Mononuclear cell (primary cell): ENCODE data around the gene HIGD1C. TPM values are rescaled to one million over a fixed set of nuclear protein-coding genes. Genes with fewer than 3 reads are reported as not detected.

Experiments used
- H3K27me3 ChIP-seq: 2 replicates; pipeline ENCODE4 v1.6.0; 2011; ENCODE audit warnings: low read length, control low read depth; ENCODE audit not compliant: insufficient read depth
- H3K4me1 ChIP-seq: 2 replicates; pipeline ENCODE4 v1.5.1; 2011; ENCODE audit warnings: mild to moderate bottlenecking, low read length, control low read depth; ENCODE audit not compliant: insufficient read depth
- H3K4me3 ChIP-seq: 2 replicates; pipeline ENCODE4 v1.5.1; 2011; ENCODE audit warnings: mild to moderate bottlenecking, low read length, moderate library complexity
- H3K9me3 ChIP-seq: 2 replicates; pipeline ENCODE4 v1.5.1; 2011; ENCODE audit warnings: low read depth, mild to moderate bottlenecking, control low read depth, low read length
- total RNA-seq: library from RNA; depleted of rRNA; stranded (reverse); fragments of >200 nt; gene quantifications from one replicate; pipeline ENCODE4 v1.2.3, GENCODE V29; 2012

Gene HIGD1C
- total RNA-seq, 1 donor = not detected

DNA sequence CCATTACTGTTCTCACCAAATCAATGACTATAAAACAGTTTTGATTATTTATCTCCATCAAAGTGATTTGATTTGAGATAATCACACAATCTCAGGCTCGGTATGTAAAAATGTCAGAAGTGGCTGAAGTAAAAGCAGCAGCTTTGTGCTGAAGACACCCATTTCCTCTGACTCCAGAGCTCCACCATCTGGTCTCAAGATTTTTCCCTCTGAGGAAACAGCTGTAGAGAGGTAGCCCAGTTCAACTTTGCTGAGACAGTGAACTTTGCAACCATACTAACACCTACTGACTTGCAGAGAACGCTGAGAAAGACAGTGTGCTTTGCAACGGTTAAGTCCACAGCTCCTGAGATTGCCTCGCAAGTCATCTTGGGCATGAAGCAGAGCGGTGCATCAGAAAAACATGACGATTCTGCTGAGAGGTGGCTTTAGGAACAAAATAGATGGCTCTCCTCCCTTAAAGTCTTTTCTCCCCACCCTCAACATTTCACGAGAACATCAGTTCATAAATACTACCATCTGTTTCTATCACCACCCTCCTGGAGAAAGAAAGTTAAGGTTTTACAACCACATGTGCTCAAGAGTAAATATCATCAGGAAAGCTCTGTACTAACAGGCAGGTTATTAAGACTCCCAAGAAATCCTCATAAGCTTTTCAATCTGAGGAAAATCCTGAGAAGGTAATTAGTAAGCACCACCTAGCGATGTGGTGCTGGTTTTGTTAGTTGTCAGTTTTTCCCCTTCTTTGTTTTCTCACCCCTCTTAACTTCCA lies 34.8 kb downstream of the HIGD1C start:
- no peaks in the 10 kb centered on the region for H3K9me3 ChIP-seq
- H3K27me3 ChIP-seq = no peaks in the 10 kb centered on the region
- H3K4me3 ChIP-seq = no peak overlapping the region
- no peaks in the 10 kb centered on the region for H3K4me1 ChIP-seq

GRCh38 chr12:50988051-50988450 lies 35.7 kb downstream of the HIGD1C start:
- no peaks in the 10 kb centered on the region for H3K9me3 ChIP-seq
- H3K4me3 ChIP-seq = no peak overlapping the region
- no peaks in the 10 kb centered on the region for H3K27me3 ChIP-seq
- no peaks in the 10 kb centered on the region for H3K4me1 ChIP-seq

DNA sequence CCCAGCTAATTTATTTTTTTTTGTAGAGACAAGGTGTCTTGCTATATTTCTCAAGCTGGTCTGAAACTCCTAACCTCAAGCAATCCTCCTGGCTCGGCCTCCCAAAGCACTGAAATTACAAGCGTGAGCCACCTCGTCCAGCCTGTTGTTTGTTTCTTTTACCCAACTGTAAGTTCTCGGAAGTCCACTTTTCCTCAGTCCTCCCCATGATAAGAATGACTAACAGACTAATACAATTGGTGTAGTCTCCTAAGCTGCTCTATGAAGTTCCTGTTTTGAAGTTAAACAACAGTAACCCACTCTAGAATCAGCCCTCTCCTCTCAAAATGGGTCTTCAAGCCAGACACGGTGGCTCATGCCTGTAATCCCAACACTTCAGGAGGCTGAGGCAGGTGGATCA lies 36.5 kb downstream of the HIGD1C start:
- Histone ChIP-seq H3K4me1 (no peaks in the 10 kb centered on the region), H3K4me3 (no peak overlapping the region), H3K9me3 (no peaks in the 10 kb centered on the region), H3K27me3 (no peaks in the 10 kb centered on the region)

GRCh38 chr12:50990147-50990727 lies 37.9 kb downstream of the HIGD1C start:
- no peaks in the 10 kb centered on the region for H3K9me3 ChIP-seq
- H3K27me3 ChIP-seq = no peaks in the 10 kb centered on the region
- H3K4me3 ChIP-seq = no peak overlapping the region
- H3K4me1 ChIP-seq = no peaks in the 10 kb centered on the region

- Histone ChIP-seq H3K4me3 (no peak overlapping the region), H3K9me3 (no peaks in the 10 kb centered on the region), H3K4me1 (no peaks in the 10 kb centered on the region), H3K27me3 (no peaks in the 10 kb centered on the region)
Observed at GRCh38 chr12:50990791-50991190, 38.4 kb downstream of the HIGD1C start.

DNA sequence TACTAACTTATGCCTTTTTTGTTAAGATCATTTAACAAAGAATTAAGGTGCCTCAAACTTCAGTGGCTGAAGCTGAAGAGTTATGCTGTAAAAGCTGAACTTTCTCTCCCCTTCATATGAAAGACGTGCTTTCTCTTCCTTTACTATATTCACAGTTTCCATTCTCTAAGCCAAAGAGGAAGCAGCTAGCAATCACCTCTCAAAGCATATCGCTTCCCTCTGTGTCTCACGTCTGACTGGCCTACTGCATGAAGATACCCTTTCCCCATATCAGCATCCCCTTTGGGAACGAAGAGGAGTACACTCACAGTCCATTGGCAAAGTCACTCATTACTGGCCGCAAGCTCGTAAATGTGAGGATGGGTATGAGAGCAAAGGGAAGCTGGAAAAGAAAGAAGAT lies 38.9 kb downstream of the HIGD1C start:
- H3K4me1 ChIP-seq = no peaks in the 10 kb centered on the region
- no peaks in the 10 kb centered on the region for H3K27me3 ChIP-seq
- H3K4me3 ChIP-seq = no peak overlapping the region
- no peaks in the 10 kb centered on the region for H3K9me3 ChIP-seq

- Histone ChIP-seq H3K4me3 (no peak overlapping the region), H3K4me1 (no peaks in the 10 kb centered on the region), H3K9me3 (no peaks in the 10 kb centered on the region)
Observed at GRCh38 chr12:50992819-50993218, 40.5 kb downstream of the HIGD1C start.

DNA sequence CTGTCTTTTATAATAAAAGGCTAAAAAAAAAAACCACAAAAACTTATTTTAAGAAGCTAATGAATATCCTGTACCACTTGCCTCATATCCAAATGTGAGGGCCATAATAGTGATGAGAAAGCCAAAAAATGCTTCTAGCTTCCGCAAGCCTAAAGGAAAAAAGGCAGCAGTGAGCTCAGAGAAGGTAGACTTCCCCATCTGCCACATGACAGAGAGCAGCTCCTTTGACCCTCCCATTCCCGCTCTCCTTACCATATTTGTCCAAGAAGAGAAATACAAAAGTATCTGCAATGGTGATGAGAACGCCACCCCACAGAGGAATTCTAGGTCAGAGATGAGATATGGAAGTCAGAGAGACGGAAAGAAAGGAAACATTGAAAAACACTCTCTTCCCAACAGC lies 46.7 kb downstream of the HIGD1C start:
- no peaks in the 10 kb centered on the region for H3K4me1 ChIP-seq
- no peaks in the 10 kb centered on the region for H3K9me3 ChIP-seq
- H3K27me3 ChIP-seq = no peaks in the 10 kb centered on the region
- H3K4me3 ChIP-seq = no peak overlapping the region

More at GRCh38 chr12:50992819-50993218, 40.5 kb downstream of the HIGD1C start:
- H3K27me3 ChIP-seq = no peaks in the 10 kb centered on the region

- Histone ChIP-seq H3K9me3 (no peaks in the 10 kb centered on the region), H3K4me3 (no peak overlapping the region), H3K27me3 (no peaks in the 10 kb centered on the region), H3K4me1 (no peaks in the 10 kb centered on the region)
Observed at GRCh38 chr12:51000245-51000644, 47.9 kb downstream of the HIGD1C start.

- Histone ChIP-seq H3K9me3 (no peaks in the 10 kb centered on the region), H3K4me3 (no peak overlapping the region), H3K27me3 (no peaks in the 10 kb centered on the region), H3K4me1 (no peaks in the 10 kb centered on the region)
Observed at GRCh38 chr12:51001799-51002198, 49.5 kb downstream of the HIGD1C start.

DNA sequence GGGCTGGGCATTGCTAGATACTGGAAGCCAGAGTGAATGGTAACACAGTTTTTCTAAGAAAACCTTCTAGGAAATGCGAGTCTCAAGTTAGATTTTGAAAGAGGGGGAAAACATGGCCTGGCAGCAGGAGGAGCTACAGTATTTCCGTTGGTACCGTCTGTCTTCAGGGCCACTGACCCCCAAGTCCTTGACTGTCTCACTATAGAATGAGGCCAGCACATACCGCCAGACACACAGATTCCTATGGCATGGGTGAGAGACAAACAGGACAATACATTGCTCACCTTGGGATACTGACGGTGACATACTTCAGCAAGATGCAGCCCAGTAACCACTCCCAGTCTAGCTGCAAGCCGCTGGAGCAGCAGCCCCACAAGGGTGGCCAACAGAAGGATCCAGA lies 52.2 kb downstream of the HIGD1C start:
- no peaks in the 10 kb centered on the region for H3K9me3 ChIP-seq
- H3K4me1 ChIP-seq = peaks cover 17% of the 10 kb centered on the region
- no peak overlapping the region for H3K4me3 ChIP-seq
- H3K27me3 ChIP-seq = no peaks in the 10 kb centered on the region

GRCh38 chr12:51005030-51005429 lies 52.7 kb downstream of the HIGD1C start:
- Histone ChIP-seq H3K4me1 (peaks cover 23% of the 10 kb centered on the region), H3K4me3 (no peak overlapping the region), H3K27me3 (no peaks in the 10 kb centered on the region), H3K9me3 (no peaks in the 10 kb centered on the region)

DNA sequence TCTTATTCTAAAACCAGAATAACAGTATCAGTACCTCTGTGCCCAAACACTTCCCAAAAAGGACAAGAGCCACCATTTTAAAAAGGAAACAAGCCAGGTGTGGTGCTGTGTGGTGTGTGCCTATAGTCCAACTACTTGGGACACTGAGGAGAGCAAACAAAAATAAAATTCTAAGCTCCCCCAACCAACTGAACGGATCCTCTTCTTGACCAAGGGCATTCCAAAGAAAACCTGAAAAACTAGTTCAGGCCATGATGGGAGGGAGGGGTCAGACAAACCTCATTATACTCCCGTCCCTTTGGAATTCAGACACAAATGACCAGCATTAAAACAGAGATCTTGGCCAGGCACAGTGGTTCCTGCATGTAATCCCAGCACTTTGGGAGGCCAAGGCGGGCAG lies 53.3 kb downstream of the HIGD1C start:
- Histone ChIP-seq H3K4me3 (no peak overlapping the region), H3K9me3 (no peaks in the 10 kb centered on the region), H3K27me3 (no peaks in the 10 kb centered on the region), H3K4me1 (peaks cover 23% of the 10 kb centered on the region)

DNA sequence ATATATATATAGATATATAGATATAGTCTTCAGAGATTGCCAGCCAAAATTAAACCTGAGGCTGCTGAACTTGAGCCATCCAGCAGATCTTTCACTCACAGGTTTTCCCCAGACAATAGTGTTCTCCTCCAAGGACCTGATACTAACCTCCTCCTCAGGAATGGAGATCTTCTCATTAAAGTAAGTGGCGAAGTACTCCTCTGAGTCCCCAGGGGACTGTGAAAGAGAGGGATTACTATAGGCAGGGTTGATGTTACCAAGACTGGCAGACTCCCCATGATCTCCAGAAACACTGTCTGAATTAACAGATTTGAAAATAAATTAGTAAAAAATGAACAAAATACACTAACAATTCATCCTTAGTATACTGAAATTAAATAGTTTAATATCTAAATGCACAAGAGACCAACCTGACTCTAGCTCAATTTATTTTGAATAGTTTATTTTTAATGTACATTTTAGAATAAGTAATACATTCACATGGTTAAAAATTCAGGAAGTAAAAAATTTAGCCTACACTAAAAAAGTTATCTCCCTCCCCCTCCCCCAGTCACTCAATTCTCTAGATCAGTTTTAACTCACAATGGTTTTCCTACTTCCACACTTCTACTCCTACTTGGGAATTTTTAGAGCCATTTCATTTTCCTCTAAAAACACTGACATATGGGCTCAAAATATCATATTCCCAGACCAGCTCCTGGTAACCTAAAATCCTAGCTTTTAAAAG lies 56.1 kb downstream of the HIGD1C start:
- H3K4me1 ChIP-seq = peaks cover 33% of the 10 kb centered on the region
- H3K4me3 ChIP-seq = peak overlapping the region; percentile 3
- H3K9me3 ChIP-seq = no peaks in the 10 kb centered on the region
- H3K27me3 ChIP-seq = no peaks in the 10 kb centered on the region

GRCh38 chr12:51009056-51009440 lies 56.7 kb downstream of the HIGD1C start:
- H3K27me3 ChIP-seq = no peaks in the 10 kb centered on the region
- H3K4me3 ChIP-seq = peak overlapping the region; percentile 3
- no peaks in the 10 kb centered on the region for H3K9me3 ChIP-seq
- peaks cover 34% of the 10 kb centered on the region for H3K4me1 ChIP-seq
